Skeletal muscle cell (primary cell): ENCODE measurements around the gene LBP.
A peak's percentile ranks its signal among the peaks of the same experiment; 100 is the strongest.

Experiments used
- DNase-seq: peaks from one replicate; pipeline ENCODE4 v3.0.0-alpha.2; 2010; ENCODE audit warnings: low read depth
- H3K4me3 ChIP-seq: 2 replicates; pipeline ENCODE4 v1.5.1; 2011; ENCODE audit warnings: low read depth, mild to moderate bottlenecking, control low read depth, low read length, moderate library complexity

LBP gene

GRCh38 chr20:38420388-38421085, 74.3 kb downstream of the LBP start:
- no peak for DNase-seq
- no peak overlapping the region for H3K4me3 ChIP-seq

- H3K4me3 ChIP-seq, result no peak overlapping the region
- DNase-seq, result no peak
Observed at GRCh38 chr20:38421915-38422314, 75.6 kb downstream of the LBP start.

GRCh38 chr20:38423541-38423940, 77.3 kb downstream of the LBP start:
- DNase-seq, result no peak
- no peak overlapping the region for H3K4me3 ChIP-seq

- no peak overlapping the region for H3K4me3 ChIP-seq
- no peak for DNase-seq
Observed at GRCh38 chr20:38424401-38424800, 78.1 kb downstream of the LBP start.

GRCh38 chr20:38426006-38426897, 80.0 kb downstream of the LBP start:
- H3K4me3 ChIP-seq, result no peak overlapping the region
- peak; percentile 67 for DNase-seq
